Measurements from ENCODE around the gene RETREG3.
"Not testable (repeated sequence)": the region's sequence is repeated elsewhere in the genome, so short reads cannot be mapped to it uniquely, and the experiment has no call there.

DNA sequence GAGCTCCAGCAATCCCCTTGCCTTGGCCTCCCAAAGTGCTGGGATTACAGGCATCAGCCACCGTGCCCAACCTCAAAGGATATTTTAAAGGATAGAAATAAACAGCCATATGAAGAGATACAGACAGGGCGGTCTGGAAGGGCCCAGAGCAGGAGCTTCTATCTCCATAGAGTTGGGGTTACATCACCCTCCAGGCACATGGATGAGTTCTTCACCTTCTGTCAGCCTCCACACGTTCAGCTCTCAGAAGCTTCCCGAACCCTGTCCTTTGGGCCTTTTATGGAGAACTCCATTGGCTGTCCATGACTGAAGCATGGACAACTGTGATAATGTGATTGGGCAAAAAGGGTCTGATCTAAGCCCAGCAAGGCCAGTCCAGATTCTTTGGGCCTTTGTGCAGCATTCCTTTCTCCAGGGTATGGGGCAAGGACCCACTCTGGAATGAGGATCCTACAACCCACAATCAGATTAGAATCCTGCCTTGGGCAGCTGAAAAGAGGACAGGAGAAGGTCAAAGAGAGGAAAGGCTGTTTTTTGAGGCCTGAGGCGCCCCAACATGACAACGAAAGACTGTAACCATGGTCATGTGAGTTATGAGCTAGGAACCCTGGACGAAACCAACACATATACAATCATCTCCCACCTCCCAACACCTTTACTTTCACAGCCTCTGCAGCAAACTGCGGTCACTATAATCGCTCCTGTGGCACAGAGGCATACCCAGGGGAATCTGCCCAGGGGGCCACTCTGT, 63.2 kb downstream of the RETREG3 start:
- TF ChIP-seq RAD21 (IDR thresholded peaks at IDR 0.05; ENCODE audit: low read depth); SRF (IDR thresholded peaks at IDR 0.05; ENCODE audit: low read depth); POLR2A (IDR thresholded peaks at IDR 0.05; ENCODE audit: borderline replicate concordance, extremely low read depth, insufficient read depth, insufficient read length); CBX3 (IDR thresholded peaks at IDR 0.05; ENCODE audit: low read depth); ELF1 (IDR thresholded peaks at IDR 0.05; ENCODE audit: borderline replicate concordance, low read depth): not testable (repeated sequence)
- TF ChIP-seq, protein P1, sequence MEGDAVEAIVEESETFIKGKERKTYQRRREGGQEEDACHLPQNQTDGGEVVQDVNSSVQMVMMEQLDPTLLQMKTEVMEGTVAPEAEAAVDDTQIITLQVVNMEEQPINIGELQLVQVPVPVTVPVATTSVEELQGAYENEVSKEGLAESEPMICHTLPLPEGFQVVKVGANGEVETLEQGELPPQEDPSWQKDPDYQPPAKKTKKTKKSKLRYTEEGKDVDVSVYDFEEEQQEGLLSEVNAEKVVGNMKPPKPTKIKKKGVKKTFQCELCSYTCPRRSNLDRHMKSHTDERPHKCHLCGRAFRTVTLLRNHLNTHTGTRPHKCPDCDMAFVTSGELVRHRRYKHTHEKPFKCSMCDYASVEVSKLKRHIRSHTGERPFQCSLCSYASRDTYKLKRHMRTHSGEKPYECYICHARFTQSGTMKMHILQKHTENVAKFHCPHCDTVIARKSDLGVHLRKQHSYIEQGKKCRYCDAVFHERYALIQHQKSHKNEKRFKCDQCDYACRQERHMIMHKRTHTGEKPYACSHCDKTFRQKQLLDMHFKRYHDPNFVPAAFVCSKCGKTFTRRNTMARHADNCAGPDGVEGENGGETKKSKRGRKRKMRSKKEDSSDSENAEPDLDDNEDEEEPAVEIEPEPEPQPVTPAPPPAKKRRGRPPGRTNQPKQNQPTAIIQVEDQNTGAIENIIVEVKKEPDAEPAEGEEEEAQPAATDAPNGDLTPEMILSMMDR (IDR thresholded peaks at IDR 0.05 in 2 of 3, conservative IDR thresholded peaks at IDR 0.05 in 1 of 3; ENCODE audit: borderline replicate concordance in 1 of 3, insufficient read depth in 1 of 3, low read depth in 2 of 3, low read length in 2 of 3): not testable (repeated sequence)
- TF ChIP-seq, protein P2, sequence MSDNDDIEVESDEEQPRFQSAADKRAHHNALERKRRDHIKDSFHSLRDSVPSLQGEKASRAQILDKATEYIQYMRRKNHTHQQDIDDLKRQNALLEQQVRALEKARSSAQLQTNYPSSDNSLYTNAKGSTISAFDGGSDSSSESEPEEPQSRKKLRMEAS (IDR thresholded peaks at IDR 0.05): not testable (repeated sequence)
